Measurements from ENCODE around the gene UNC5CL. TPM values are rescaled to one million over a fixed set of nuclear protein-coding genes. Genes with fewer than 3 reads are reported as not detected.

Gene UNC5CL
- total and polyA plus RNA-seq, 9 of the 15 experiments (the other 6 are each of a cell fraction or from before 2014, with no cell fraction given): 0.07 to 1.8 (median 0.62) TPM; not detected in 1

DNA sequence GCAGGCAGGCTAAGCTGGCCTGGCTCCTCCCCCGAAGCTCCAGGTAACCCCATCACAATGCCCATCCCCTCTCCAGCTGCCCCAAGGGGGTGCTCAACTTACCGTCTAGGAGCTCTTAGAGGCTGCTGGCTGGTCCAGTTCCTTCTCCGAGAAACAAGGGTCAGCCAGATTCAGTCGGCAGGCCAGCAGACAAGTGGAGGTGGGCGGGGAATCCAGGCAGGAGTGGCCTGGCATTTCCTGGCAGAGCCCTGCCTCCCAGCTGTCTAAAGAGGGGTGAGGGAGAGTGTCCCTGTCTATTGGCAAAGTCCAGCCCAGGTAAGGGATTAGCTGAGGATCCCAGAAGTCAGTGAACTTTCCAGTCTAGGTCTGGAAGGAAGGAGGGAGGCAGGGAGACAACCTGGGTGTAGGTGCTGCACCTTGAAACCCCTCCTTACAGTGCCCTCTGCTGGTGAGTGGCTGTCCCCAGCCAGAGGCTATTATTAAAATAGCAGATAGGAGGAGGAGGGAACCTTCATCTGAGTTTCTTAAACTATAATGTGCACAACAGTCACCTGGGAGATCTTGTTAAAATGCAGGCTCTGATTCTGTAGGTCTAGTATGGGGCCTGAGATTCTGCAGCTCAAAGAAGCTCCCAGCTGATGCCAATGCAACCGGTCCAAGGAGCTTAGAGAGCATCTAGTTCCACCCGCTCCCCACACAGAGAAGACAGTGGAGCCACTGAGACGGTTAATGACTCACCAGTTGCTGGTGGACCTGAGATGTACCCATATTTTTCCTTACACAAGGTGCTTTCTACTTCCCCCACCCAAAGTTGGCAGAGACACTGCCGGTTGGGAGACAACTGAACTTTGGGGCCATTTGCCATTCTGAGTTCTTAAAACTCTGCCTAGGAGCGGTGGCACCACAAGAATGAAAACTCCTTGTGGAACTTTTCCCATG is at the start of gene UNC5CL (continued):
- TF ChIP-seq, protein P1, sequence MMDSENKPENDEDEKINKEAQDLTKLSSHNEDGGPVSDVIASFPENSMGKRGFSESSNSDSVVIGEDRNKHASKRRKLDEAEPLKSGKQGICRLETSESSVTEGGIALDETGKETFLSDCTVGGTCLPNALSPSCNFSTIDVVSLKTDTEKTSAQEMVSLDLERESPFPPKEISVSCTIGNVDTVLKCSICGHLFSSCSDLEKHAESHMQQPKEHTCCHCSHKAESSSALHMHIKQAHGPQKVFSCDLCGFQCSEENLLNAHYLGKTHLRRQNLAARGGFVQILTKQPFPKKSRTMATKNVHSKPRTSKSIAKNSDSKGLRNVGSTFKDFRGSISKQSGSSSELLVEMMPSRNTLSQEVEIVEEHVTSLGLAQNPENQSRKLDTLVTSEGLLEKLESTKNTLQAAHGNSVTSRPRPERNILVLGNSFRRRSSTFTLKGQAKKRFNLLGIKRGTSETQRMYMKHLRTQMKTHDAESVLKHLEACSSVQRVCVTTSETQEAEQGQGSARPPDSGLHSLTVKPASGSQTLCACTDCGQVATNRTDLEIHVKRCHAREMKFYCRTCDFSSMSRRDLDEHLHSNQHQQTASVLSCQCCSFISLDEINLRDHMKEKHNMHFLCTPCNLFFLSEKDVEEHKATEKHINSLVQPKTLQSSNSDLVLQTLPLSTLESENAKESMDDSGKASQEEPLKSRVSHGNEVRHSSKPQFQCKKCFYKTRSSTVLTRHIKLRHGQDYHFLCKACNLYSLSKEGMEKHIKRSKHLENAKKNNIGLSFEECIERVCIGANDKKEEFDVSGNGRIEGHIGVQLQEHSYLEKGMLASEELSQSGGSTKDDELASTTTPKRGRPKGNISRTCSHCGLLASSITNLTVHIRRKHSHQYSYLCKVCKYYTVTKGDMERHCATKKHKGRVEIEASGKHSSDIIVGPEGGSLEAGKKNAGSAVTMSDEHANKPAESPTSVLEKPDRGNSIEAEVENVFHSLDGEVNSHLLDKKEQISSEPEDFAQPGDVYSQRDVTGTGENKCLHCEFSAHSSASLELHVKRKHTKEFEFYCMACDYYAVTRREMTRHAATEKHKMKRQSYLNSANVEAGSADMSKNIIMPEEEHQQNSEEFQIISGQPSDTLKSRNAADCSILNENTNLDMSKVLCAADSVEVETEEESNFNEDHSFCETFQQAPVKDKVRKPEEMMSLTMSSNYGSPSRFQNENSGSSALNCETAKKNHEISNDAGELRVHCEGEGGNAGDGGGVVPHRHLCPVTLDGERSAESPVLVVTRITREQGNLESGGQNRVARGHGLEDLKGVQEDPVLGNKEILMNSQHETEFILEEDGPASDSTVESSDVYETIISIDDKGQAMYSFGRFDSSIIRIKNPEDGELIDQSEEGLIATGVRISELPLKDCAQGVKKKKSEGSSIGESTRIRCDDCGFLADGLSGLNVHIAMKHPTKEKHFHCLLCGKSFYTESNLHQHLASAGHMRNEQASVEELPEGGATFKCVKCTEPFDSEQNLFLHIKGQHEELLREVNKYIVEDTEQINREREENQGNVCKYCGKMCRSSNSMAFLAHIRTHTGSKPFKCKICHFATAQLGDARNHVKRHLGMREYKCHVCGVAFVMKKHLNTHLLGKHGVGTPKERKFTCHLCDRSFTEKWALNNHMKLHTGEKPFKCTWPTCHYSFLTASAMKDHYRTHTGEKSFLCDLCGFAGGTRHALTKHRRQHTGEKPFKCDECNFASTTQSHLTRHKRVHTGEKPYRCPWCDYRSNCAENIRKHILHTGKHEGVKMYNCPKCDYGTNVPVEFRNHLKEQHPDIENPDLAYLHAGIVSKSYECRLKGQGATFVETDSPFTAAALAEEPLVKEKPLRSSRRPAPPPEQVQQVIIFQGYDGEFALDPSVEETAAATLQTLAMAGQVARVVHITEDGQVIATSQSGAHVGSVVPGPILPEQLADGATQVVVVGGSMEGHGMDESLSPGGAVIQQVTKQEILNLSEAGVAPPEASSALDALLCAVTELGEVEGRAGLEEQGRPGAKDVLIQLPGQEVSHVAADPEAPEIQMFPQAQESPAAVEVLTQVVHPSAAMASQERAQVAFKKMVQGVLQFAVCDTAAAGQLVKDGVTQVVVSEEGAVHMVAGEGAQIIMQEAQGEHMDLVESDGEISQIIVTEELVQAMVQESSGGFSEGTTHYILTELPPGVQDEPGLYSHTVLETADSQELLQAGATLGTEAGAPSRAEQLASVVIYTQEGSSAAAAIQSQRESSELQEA (IDR thresholded peaks at IDR 0.05; ENCODE audit: low read depth): no peak
- TF ChIP-seq MCM7 (IDR thresholded peaks at IDR 0.05) (no peak), FOXJ3 (CRISPR knock-in tag; IDR thresholded peaks at IDR 0.05) (no peak), RAD21 (CRISPR knock-in tag; conservative IDR thresholded peaks at IDR 0.05 in 1 of 2, IDR thresholded peaks at IDR 0.05 in 1 of 2) (peak; percentile 42 to 66), KLF16 (IDR thresholded peaks at IDR 0.05) (peak; percentile 62; the same call in 1 of the 2 replicates)
- TF ChIP-seq, protein P2, sequence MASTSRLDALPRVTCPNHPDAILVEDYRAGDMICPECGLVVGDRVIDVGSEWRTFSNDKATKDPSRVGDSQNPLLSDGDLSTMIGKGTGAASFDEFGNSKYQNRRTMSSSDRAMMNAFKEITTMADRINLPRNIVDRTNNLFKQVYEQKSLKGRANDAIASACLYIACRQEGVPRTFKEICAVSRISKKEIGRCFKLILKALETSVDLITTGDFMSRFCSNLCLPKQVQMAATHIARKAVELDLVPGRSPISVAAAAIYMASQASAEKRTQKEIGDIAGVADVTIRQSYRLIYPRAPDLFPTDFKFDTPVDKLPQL (IDR thresholded peaks at IDR 0.05; ENCODE audit: extremely low read depth, insufficient read length): no peak
- TF ChIP-seq, protein P3, sequence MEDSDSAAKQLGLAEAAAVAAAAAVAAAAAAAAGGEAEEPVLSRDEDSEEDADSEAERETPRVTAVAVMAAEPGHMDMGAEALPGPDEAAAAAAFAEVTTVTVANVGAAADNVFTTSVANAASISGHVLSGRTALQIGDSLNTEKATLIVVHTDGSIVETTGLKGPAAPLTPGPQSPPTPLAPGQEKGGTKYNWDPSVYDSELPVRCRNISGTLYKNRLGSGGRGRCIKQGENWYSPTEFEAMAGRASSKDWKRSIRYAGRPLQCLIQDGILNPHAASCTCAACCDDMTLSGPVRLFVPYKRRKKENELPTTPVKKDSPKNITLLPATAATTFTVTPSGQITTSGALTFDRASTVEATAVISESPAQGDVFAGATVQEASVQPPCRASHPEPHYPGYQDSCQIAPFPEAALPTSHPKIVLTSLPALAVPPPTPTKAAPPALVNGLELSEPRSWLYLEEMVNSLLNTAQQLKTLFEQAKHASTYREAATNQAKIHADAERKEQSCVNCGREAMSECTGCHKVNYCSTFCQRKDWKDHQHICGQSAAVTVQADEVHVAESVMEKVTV (CRISPR knock-in tag; IDR thresholded peaks at IDR 0.05): 0 out of 2 replicates have a peak, but pooled peaks have one; percentile 32
- TF ChIP-seq, protein P4, sequence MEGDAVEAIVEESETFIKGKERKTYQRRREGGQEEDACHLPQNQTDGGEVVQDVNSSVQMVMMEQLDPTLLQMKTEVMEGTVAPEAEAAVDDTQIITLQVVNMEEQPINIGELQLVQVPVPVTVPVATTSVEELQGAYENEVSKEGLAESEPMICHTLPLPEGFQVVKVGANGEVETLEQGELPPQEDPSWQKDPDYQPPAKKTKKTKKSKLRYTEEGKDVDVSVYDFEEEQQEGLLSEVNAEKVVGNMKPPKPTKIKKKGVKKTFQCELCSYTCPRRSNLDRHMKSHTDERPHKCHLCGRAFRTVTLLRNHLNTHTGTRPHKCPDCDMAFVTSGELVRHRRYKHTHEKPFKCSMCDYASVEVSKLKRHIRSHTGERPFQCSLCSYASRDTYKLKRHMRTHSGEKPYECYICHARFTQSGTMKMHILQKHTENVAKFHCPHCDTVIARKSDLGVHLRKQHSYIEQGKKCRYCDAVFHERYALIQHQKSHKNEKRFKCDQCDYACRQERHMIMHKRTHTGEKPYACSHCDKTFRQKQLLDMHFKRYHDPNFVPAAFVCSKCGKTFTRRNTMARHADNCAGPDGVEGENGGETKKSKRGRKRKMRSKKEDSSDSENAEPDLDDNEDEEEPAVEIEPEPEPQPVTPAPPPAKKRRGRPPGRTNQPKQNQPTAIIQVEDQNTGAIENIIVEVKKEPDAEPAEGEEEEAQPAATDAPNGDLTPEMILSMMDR (IDR thresholded peaks at IDR 0.05 in 2 of 3, conservative IDR thresholded peaks at IDR 0.05 in 1 of 3; ENCODE audit: insufficient read depth in 2 of 3, low read depth in 1 of 3, low read length in 3 of 3): peak; percentile 85 to 96 (median 91)

Data from K562 (cell line).